GM21526 (cell line): ENCODE results near the gene FMNL2.
"Not testable (repeated sequence)": the region's sequence is repeated elsewhere in the genome, so short reads cannot be mapped to it uniquely, and the experiment has no call there.

ENCODE experiments used
- ATAC-seq: cut with Tn5 transposase; IDR thresholded peaks from one replicate; pipeline ENCODE4 v1.9.1; 2021; ENCODE audit warnings: moderate library complexity; ENCODE audit not compliant: unreplicated experiment, low FRiP score

FMNL2 gene

GRCh38 chr2:152466041-152466440, 131.1 kb downstream of the FMNL2 start:
- no peak for ATAC-seq

GRCh38 chr2:152466980-152467676, 132.2 kb downstream of the FMNL2 start:
- ATAC-seq: peak; percentile 90

GRCh38 chr2:152467677-152468410, 132.9 kb downstream of the FMNL2 start:
- no peak for ATAC-seq

GRCh38 chr2:152468899-152469692, 134.1 kb downstream of the FMNL2 start:
- ATAC-seq: no peak

- no peak for ATAC-seq
Observed at GRCh38 chr2:152470861-152471854, 136.2 kb downstream of the FMNL2 start.

GRCh38 chr2:152472481-152472887, 137.5 kb downstream of the FMNL2 start:
- ATAC-seq: no peak

GRCh38 chr2:152473151-152473857, 138.3 kb downstream of the FMNL2 start:
- ATAC-seq: no peak

- not testable (repeated sequence) for ATAC-seq
Observed at GRCh38 chr2:152474523-152474922, 139.5 kb downstream of the FMNL2 start.

GRCh38 chr2:152475982-152476381, 141.0 kb downstream of the FMNL2 start:
- no peak for ATAC-seq

GRCh38 chr2:152477347-152478092, 142.5 kb downstream of the FMNL2 start:
- no peak for ATAC-seq

GRCh38 chr2:152479282-152479681, 144.3 kb downstream of the FMNL2 start:
- ATAC-seq: no peak

- ATAC-seq: no peak
Observed at GRCh38 chr2:152480821-152481399, 145.9 kb downstream of the FMNL2 start.

GRCh38 chr2:152481881-152482583, 147.1 kb downstream of the FMNL2 start:
- ATAC-seq: no peak

- ATAC-seq: no peak
Observed at GRCh38 chr2:152483276-152484063, 148.5 kb downstream of the FMNL2 start.

- ATAC-seq: no peak
Observed at GRCh38 chr2:152485954-152486736, 151.2 kb downstream of the FMNL2 start.

- ATAC-seq: no peak
Observed at GRCh38 chr2:152486737-152487400, 151.9 kb downstream of the FMNL2 start.
